ENCODE results near the gene VPS51.
A peak's percentile ranks its signal among the peaks of the same experiment; 100 is the strongest.

VPS51 gene

DNA sequence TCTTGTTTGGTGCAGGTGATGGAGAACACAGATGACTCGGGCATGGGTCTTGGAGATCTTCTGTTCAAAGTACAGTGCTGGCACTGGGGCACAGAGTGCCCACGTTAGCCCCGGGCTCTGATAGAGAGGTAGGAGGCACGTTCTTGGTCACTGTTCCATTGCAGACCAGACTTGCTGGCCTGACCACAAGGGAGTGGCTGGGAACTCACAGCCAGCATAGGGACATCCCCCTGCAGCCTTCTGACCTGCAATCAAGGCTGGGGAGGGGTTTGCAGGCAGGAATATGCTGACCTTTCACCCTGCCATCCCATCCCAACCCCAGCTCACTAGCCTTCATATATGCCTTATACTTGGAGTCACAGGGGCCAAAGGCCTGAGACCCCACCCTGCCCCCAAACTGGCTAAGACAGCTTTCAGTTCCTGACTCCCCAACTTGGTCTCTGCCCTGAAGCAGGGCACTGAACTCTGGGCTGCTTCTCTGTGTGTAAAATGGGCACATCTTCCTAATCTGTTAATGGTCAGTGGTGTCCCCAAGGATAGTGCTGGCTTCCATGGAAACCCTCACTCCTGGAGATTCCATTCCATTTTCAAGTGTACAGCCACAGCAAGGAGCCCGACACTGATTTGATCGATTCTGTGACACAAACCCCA is 30.7 kb downstream of the VPS51 start:
- DNase-seq, result no peak
- TF ChIP-seq POLR2A (IDR thresholded peaks at IDR 0.05; ENCODE audit: low read length), result peak; percentile 35
- TF ChIP-seq GATA1 (IDR thresholded peaks at IDR 0.05; ENCODE audit: low read depth, low read length), result no peak

GRCh38 chr11:65127473-65128181 is 31.6 kb downstream of the VPS51 start:
- DNase-seq, result no peak

DNA sequence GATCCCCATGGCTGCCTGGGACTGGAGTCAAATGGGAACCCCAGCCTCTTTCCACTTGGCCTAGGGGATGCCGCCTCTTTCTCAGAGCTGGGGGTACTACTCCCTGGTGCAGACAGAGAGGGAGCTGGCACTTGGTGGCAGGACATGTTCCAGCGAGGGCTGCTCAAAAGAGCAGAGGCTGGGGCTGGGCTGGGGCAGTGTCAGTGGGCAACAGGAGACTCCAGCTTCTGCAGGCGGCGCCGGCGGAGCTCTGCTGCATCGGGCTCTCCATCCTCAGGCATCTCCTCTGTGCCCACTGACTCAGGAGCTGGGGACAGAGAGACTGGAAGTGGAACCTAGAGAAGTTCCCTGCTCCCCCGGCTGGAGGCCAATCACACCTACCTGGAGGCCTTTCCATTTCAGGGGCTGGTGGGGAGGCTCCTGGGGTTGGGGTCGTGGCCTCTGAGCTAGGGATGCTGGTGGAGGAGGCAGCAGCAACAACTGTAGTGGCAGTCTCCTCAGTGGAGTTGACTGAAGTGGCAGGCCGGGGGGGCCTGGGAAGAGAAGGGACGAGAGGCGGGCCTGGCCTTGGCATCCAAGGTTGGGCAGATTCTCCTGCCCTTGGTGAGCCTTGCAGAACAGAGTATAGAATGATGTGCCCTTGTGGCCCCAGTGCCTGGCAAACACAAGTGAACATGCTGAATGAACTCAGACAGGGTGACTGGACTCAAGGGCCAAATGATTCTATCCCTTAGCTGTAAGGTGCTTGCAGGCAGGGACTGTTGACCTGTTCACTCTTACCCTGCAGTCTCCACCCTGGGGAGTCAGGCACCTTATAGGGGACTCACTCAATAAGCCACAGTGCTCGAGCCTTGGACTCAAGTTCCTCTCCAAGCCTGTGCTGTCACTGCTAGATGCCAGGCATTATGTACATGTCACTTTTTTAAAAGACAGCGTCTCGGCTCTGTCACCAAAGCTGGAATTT is 32.5 kb downstream of the VPS51 start:
- no peak for DNase-seq
- no peak for TF ChIP-seq GATA1 (IDR thresholded peaks at IDR 0.05; ENCODE audit: low read depth, low read length)
- TF ChIP-seq POLR2A (IDR thresholded peaks at IDR 0.05; ENCODE audit: low read length), result peak; percentile 39

More at GRCh38 chr11:65127473-65128181, 31.6 kb downstream of the VPS51 start:
- TF ChIP-seq GATA1 (IDR thresholded peaks at IDR 0.05; ENCODE audit: low read depth, low read length) (no peak), POLR2A (IDR thresholded peaks at IDR 0.05; ENCODE audit: low read length) (no peak)

GRCh38 chr11:65129649-65130441 is 33.8 kb downstream of the VPS51 start:
- TF ChIP-seq GATA1 (IDR thresholded peaks at IDR 0.05; ENCODE audit: low read depth, low read length) (no peak), POLR2A (IDR thresholded peaks at IDR 0.05; ENCODE audit: low read length) (no peak)
- DNase-seq, result no peak

DNA sequence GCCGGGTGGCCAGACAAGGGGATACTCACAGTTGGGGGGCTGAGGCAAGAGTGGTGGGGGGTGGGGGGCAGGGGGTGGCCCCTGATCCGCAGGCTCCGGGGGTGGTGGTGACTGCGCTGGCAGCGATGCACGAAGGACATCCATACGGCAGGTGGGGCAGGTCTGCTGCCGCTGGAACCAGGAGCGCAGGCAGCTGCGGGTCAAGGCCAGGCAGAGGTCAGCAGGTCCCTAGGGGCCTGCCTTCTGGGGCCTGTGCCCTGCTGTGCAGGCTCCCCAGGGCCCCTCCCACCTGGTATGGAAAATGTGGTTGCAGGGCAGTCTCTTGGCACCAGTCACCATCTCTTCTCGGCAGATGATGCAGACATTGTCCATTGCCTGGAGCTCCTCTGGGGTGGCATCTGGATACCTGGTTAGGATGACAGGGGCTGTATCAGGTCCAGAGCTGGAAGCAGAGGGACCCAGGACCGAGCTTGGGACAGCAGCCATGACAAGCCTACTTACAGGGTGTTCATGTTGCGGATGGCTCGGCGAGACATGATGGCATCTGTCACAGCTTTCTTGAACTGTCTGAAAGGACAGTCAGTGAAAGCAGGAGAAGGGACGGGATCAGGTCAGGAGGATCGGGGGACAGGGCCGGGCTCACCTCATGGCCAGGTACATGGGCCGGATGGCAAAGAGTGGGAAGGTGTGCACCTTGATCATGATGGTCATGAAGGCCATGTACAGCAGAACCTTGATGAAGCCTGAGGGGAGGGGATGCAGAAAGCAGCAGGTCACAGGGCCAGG is 34.8 kb downstream of the VPS51 start:
- no peak for TF ChIP-seq GATA1 (IDR thresholded peaks at IDR 0.05; ENCODE audit: low read depth, low read length)
- no peak for TF ChIP-seq POLR2A (IDR thresholded peaks at IDR 0.05; ENCODE audit: low read length)
- no peak for DNase-seq

DNA sequence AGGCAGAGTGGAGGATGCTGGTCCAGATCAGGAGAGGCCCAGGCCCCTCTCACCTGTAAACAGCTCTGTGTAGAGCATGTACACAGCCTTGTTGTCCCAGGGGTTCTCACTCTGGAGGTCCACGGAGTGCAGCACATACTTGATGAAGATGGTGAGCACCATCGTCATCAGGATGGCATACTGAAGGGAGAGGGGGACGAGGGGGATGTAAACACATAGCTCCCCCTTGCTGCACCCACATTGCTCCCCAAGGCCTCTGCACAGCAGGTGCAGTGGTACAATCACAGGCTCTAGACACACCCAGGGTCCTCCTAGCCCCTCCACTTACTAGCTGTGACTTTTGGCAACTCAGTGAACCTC is 35.4 kb downstream of the VPS51 start:
- DNase-seq, result no peak
- TF ChIP-seq GATA1 (IDR thresholded peaks at IDR 0.05; ENCODE audit: low read depth, low read length) (no peak), POLR2A (IDR thresholded peaks at IDR 0.05; ENCODE audit: low read length) (no peak)

- TF ChIP-seq POLR2A (IDR thresholded peaks at IDR 0.05; ENCODE audit: low read length), result no peak
- TF ChIP-seq GATA1 (IDR thresholded peaks at IDR 0.05; ENCODE audit: low read depth, low read length), result no peak
- no peak for DNase-seq
These were observed 35.9 kb downstream of the VPS51 start for GRCh38 chr11:65131895-65132237.

DNA sequence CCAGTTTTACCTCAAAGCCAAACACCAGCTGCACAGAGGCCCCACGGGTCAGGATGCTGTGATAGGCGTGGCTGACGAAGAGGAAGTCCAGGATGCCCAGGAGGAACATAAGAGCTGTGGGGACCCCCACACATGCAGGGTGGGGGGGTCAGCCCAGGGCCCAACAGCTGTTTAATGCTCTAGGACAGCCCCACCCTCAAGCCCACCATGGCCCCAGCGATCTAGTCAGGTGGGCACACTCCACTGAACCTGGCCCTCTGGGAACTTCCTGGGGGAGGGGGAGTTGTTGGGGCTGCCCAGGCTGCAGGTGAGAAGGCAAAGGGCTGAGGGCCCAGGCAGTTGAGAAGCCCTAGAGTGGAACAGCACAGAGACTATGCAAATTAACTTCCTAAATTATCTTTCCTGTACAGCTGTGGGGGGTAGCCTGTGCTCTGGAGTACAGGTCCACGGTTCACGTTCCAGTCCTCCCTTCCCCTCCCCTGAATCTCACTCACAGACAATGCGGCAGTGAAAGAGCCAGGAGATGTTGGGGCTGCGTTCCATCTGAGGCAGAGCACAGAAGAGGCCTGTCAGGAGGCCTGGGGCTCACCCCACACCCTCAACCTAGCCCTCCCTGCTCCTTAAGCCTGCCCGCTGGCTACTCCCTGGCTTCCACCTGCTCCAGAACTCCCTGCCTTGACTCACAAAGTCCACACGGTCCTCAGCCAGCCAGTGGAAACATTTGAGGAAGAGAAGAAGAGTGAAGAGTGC is 36.4 kb downstream of the VPS51 start:
- TF ChIP-seq GATA1 (IDR thresholded peaks at IDR 0.05; ENCODE audit: low read depth, low read length) (no peak), POLR2A (IDR thresholded peaks at IDR 0.05; ENCODE audit: low read length) (no peak)
- peak in 1 of 2 experiments; percentile 37 for DNase-seq

GRCh38 chr11:65132988-65133700 is 37.1 kb downstream of the VPS51 start:
- DNase-seq, result peak; percentile 53 to 66
- TF ChIP-seq POLR2A (IDR thresholded peaks at IDR 0.05; ENCODE audit: low read length) (no peak), GATA1 (IDR thresholded peaks at IDR 0.05; ENCODE audit: low read depth, low read length) (no peak)

GRCh38 chr11:65133724-65134123 is 37.7 kb downstream of the VPS51 start:
- TF ChIP-seq GATA1 (IDR thresholded peaks at IDR 0.05; ENCODE audit: low read depth, low read length) (no peak), POLR2A (IDR thresholded peaks at IDR 0.05; ENCODE audit: low read length) (no peak)
- DNase-seq, result peak; percentile 44 to 57

GRCh38 chr11:65134240-65134951 is 38.4 kb downstream of the VPS51 start, which contains the start of gene SYVN1:
SYVN1 (minus strand) TSS chr11:65134519; CDS start chr11:65133601, 918 bp downstream.
- DNase-seq, result peak; percentile 96
- TF ChIP-seq GATA1 (IDR thresholded peaks at IDR 0.05; ENCODE audit: low read depth, low read length), result no peak
- TF ChIP-seq POLR2A (IDR thresholded peaks at IDR 0.05; ENCODE audit: low read length), result peak; percentile 97
